SK-N-SH treated with all-trans-retinoic acid at 6 μM for 48 hours (cell line): Measurements from ENCODE around the gene PON3.

Experiments used
- ARNTL ChIP-seq: fragments of 450-650 bp; formaldehyde crosslinking; IDR thresholded peaks from 2 replicates; pipeline ENCODE4 v1.5.0; 2020; ENCODE audit warnings: low read depth, mild to moderate bottlenecking, moderate library complexity, borderline replicate concordance
- BACH2 ChIP-seq: fragments of 250-450 bp; sonication (Bioruptor Pico); IDR thresholded peaks from 2 replicates; pipeline ENCODE4 v1.9.0; 2021; ENCODE audit warnings: mild to moderate bottlenecking, borderline replicate concordance
- ISL1 ChIP-seq: fragments of 250-450 bp; sonication (Bioruptor Pico); IDR thresholded peaks from 2 replicates; pipeline ENCODE4 v2.1.2; 2022; ENCODE audit warnings: mild to moderate bottlenecking, moderate library complexity
- OSR1 ChIP-seq: fragments of 250-450 bp; sonication (Bioruptor Pico); IDR thresholded peaks from 2 replicates; pipeline ENCODE4 v1.8.0; 2022; ENCODE audit warnings: moderate library complexity, mild to moderate bottlenecking, inconsistent platforms
- PPARA ChIP-seq: fragments of 250-450 bp; sonication (Bioruptor Pico); IDR thresholded peaks from 2 replicates; pipeline ENCODE4 v1.5.0; 2020; ENCODE audit warnings: mild to moderate bottlenecking, borderline replicate concordance
- RARB ChIP-seq: fragments of 250-450 bp; sonication (Bioruptor Pico); IDR thresholded peaks from 2 replicates; pipeline ENCODE4 v1.8.0; 2021; ENCODE audit warnings: mild to moderate bottlenecking, moderate library complexity
- SNAI2 ChIP-seq: fragments of 250-450 bp; sonication (Bioruptor Pico); IDR thresholded peaks from 2 replicates; pipeline ENCODE4 v1.5.0; 2020; ENCODE audit warnings: mild to moderate bottlenecking, moderate library complexity
- TOX ChIP-seq: fragments of 250-450 bp; sonication (Bioruptor Pico); IDR thresholded peaks from 2 replicates; pipeline ENCODE4 v1.8.0; 2021; ENCODE audit warnings: mild to moderate bottlenecking, moderate library complexity, borderline replicate concordance
- ZFP30 ChIP-seq: fragments of 450-650 bp; formaldehyde crosslinking; IDR thresholded peaks from 2 replicates; pipeline ENCODE4 v1.5.0; 2022; ENCODE audit warnings: mild to moderate bottlenecking, moderate library complexity
- ZNF70 ChIP-seq: fragments of 450-650 bp; formaldehyde crosslinking; IDR thresholded peaks from 2 replicates; pipeline ENCODE4 v1.5.0; 2020; ENCODE audit warnings: mild to moderate bottlenecking, moderate library complexity
- ZNF8 ChIP-seq: fragments of 450-650 bp; formaldehyde crosslinking; IDR thresholded peaks from 2 replicates; pipeline ENCODE4 v1.5.0; 2020; ENCODE audit warnings: mild to moderate bottlenecking, moderate library complexity
- TF ChIP-seq, protein P1 (sequence below): fragments of 250-450 bp; sonication (Bioruptor Pico); IDR thresholded peaks from 2 replicates; pipeline ENCODE4 v1.8.0; 2020; ENCODE audit warnings: mild to moderate bottlenecking, moderate library complexity, borderline replicate concordance

GRCh38 chr7:95424716-95425115 lies 28.5 kb upstream of the PON3 start:
- TF ChIP-seq PPARA (CRISPR knock-in tag) (no peak), SNAI2 (no peak), RARB (CRISPR knock-in tag) (no peak), ZFP30 (CRISPR knock-in tag) (no peak), ARNTL (CRISPR knock-in tag) (no peak), OSR1 (CRISPR knock-in tag) (no peak), ISL1 (CRISPR knock-in tag) (no peak), ZNF8 (CRISPR knock-in tag) (no peak), ZNF70 (CRISPR knock-in tag) (no peak), BACH2 (CRISPR knock-in tag) (no peak), TOX (no peak)
- TF ChIP-seq, protein P1, sequence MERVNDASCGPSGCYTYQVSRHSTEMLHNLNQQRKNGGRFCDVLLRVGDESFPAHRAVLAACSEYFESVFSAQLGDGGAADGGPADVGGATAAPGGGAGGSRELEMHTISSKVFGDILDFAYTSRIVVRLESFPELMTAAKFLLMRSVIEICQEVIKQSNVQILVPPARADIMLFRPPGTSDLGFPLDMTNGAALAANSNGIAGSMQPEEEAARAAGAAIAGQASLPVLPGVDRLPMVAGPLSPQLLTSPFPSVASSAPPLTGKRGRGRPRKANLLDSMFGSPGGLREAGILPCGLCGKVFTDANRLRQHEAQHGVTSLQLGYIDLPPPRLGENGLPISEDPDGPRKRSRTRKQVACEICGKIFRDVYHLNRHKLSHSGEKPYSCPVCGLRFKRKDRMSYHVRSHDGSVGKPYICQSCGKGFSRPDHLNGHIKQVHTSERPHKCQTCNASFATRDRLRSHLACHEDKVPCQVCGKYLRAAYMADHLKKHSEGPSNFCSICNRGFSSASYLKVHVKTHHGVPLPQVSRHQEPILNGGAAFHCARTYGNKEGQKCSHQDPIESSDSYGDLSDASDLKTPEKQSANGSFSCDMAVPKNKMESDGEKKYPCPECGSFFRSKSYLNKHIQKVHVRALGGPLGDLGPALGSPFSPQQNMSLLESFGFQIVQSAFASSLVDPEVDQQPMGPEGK (CRISPR knock-in tag) = no peak
